ENCODE data around the gene DENND2C. TPM values are rescaled to one million over a fixed set of nuclear protein-coding genes. Genes with fewer than 3 reads are reported as not detected.

Gene DENND2C
- total and polyA plus RNA-seq, 8 donors, result 1.0 to 2.6 (median 2.0) TPM

DNA sequence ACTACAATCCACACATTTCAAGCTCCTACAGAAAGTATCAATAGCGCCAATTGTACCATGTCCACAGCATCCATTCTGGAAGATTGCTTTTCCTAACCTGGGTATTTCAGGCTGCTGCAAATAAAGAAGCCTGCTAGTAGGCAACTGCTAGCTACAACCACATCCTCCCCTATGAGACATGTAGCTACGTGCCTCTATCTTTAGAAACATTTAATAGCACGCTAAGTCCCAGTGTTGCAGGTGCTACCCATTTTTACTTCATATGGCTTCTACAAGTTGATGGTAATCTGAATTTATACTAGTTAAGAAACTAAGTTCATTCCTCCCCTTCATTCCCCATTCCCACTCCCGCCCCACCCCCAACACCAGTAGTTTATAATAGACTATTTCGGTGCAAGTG, 32.9 kb upstream of the DENND2C start:
- ATAC-seq (no peak), DNase-seq (no peak), FAIRE-seq (no peak)
- H3K27ac ChIP-seq, result no peak overlapping the region
- 89 to 97% methylated on average over 5 of the region's 5 CpGs for WGBS, 2 donors
- H3K4me3 ChIP-seq, result no peak overlapping the region
- peaks cover 0 to 14% (median 10%) of the 10 kb centered on the region in 3 donors for H3K36me3 ChIP-seq
- H3K27me3 ChIP-seq, result no peaks in the 10 kb centered on the region
- TF ChIP-seq, protein P1, sequence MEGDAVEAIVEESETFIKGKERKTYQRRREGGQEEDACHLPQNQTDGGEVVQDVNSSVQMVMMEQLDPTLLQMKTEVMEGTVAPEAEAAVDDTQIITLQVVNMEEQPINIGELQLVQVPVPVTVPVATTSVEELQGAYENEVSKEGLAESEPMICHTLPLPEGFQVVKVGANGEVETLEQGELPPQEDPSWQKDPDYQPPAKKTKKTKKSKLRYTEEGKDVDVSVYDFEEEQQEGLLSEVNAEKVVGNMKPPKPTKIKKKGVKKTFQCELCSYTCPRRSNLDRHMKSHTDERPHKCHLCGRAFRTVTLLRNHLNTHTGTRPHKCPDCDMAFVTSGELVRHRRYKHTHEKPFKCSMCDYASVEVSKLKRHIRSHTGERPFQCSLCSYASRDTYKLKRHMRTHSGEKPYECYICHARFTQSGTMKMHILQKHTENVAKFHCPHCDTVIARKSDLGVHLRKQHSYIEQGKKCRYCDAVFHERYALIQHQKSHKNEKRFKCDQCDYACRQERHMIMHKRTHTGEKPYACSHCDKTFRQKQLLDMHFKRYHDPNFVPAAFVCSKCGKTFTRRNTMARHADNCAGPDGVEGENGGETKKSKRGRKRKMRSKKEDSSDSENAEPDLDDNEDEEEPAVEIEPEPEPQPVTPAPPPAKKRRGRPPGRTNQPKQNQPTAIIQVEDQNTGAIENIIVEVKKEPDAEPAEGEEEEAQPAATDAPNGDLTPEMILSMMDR (IDR thresholded peaks at IDR 0.05), result no peak
- no peaks in the 10 kb centered on the region for H3K9me3 ChIP-seq
- intact Hi-C loops (cut with DNase I), result no loop called here
- no peaks in the 10 kb centered on the region for H3K4me1 ChIP-seq

DNA sequence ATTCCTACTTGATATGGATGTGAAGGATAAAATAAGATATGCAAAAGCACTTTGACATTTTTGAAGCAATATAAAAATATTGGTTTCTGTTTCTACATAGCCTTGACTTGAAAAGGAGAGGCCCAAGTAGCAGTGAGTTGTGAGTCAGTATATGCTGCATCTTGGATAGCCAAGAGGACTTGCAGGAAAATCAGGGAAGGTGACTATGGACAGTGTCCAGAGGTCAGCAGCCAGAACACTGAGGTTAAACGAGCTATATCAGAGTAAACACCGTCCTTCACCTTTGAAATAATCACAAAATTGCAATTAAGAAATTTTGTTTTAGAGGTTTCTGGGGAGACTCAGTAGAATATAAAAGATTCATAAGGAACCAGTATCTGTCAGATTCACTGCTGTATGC, 32.1 kb upstream of the DENND2C start:
- no peak overlapping the region for H3K4me3 ChIP-seq
- H3K27me3 ChIP-seq, result no peaks in the 10 kb centered on the region
- 42 to 46% methylated on average over 2 of the region's 2 CpGs for WGBS, 2 donors
- no peaks in the 10 kb centered on the region for H3K4me1 ChIP-seq
- no peak for DNase-seq
- no peaks in the 10 kb centered on the region for H3K9me3 ChIP-seq
- TF ChIP-seq, protein P1 (IDR thresholded peaks at IDR 0.05), result no peak
- peaks cover 0 to 7% (median 6%) of the 10 kb centered on the region in 3 donors for H3K36me3 ChIP-seq
- no peak for FAIRE-seq
- intact Hi-C loops (cut with DNase I), result no loop called here
- ATAC-seq, result no peak
- no peak overlapping the region for H3K27ac ChIP-seq

DNA sequence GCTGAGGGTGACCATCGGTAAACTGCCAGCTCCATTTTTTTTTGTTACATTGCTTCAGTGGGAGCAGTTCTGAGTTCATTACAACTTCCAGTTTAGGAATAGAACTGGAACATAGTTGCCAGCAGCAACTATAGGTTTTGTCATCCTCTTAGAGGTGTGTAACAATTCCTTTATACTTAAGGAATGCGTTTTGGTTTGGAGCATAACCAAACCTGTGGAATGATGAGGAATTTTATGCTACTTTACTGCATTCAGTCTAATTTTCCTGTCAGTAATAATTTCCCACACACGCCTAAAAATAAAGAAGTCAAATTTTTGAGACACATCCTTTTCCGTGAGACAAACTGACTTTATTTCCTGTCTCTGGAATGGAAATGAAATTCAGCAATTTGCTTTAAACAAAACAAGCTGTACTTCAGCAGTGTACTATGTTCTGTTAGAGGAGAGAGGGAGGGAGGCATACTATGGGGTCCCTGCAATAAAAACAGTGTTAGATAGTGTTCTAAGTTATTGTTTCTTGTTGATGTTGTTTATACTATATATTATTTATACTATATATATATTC, 30.3 kb upstream of the DENND2C start:
- Histone ChIP-seq H3K27ac (no peak overlapping the region), H3K4me3 (no peak overlapping the region), H3K36me3 (no peaks in the 10 kb centered on the region), H3K27me3 (no peaks in the 10 kb centered on the region), H3K9me3 (no peaks in the 10 kb centered on the region), H3K4me1 (no peaks in the 10 kb centered on the region)
- DNase-seq (no peak), FAIRE-seq (no peak), ATAC-seq (no peak)
- TF ChIP-seq, protein P1 (IDR thresholded peaks at IDR 0.05), result no peak
- 55 to 57% methylated on average over 4 of the region's 4 CpGs for WGBS, 2 donors
- intact Hi-C loops (cut with DNase I), result no loop called here

DNA sequence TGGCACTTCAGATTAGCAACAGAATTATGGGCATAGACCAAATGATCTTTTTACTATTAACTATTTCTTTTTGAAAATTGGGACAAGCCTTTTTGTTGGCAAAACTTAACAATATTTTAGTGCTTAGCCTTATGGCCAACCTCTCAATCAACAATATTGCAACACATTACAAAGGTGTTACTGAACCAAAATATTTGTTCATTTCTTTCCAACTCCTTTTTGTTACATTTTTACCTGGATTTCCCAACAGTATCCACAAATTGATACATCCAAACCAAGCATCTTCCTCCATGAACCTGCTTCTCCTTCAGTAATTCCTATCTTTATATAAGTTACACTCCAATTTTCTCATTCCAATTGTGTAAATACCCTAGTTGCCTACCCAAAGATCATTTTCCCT, 27.0 kb upstream of the DENND2C start:
- TF ChIP-seq, protein P1 (IDR thresholded peaks at IDR 0.05), result no peak
- FAIRE-seq (no peak), ATAC-seq (no peak), DNase-seq (no peak)
- Histone ChIP-seq H3K4me1 (no peaks in the 10 kb centered on the region), H3K4me3 (no peak overlapping the region), H3K27ac (no peak overlapping the region), H3K27me3 (no peaks in the 10 kb centered on the region), H3K36me3 (no peaks in the 10 kb centered on the region), H3K9me3 (no peaks in the 10 kb centered on the region)
- intact Hi-C loops (cut with DNase I), result no loop called here

DNA sequence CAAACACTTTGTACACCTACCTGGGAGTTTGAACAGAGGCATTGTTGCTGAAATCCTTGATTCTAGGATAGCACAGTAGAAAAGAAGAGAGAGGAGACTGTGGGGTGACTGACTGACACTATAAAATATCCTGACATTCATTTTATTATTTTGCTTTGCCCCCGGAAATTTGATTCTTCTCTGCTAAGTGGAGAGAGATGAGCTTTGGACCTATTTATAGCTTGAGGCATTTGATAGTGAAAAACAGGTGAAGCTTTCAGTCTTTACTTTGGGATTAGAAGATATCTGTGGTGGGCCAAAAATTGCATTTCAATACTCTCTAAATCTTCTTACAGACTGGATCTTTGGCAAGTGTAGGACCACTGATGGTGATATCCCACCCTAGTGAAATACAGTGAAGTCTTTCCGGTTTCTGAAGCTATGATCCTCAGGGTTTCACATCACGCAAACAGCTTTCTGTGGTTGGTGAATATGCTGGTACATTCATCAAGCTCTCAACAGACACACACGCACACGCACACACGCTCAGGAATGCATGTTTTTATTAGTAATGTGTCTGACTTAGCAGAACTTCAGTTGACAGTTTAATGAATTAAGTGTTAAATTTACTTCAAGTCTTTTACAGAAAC, 25.7 kb upstream of the DENND2C start, which contains the start of gene AMPD1:
Gene AMPD1, minus strand, starts transcription at position 117 of the 629 bp plus-strand sequence. Its CDS starts 75 bp downstream, at position 42.
- Histone ChIP-seq H3K36me3 (no peaks in the 10 kb centered on the region), H3K27me3 (no peaks in the 10 kb centered on the region), H3K4me1 (no peaks in the 10 kb centered on the region), H3K27ac (no peak within 1 kb of the TSS), H3K9me3 (no peaks in the 10 kb centered on the region), H3K4me3 (no peak within 1 kb of the TSS)
- no peak for DNase-seq
- intact Hi-C loops (cut with DNase I), result no loop called here
- WGBS, 2 donors, result 58 to 64% methylated on average over 6 of the region's 6 CpGs
- TF ChIP-seq, protein P1 (IDR thresholded peaks at IDR 0.05), result no peak
- no peak for FAIRE-seq
- ATAC-seq, result no peak
